Kidney (tissue), 14 donors: ENCODE data around the gene UBASH3B. TPM values are rescaled to one million over a fixed set of nuclear protein-coding genes. Genes with fewer than 3 reads are reported as not detected.

Experiments used
- DNase-seq, 5 donors: peaks; one replicate each; pipeline ENCODE4 v3.0.0-alpha.2; 2013 to 2020
- FAIRE-seq: peaks from 2 replicates; lab custom pipeline; 2012; peaks lifted over from hg19 to GRCh38; lab: Jason Lieb, UNC
- H3K27ac ChIP-seq, 2 donors: one replicate each; pipeline ENCODE4 v1.7.0; 2013; ENCODE audit warnings: low read depth in 2 of 2, low read length in 2 of 2, inconsistent platforms in 1 of 2
- H3K27me3 ChIP-seq: one replicate; pipeline ENCODE4 v1.7.1; 2013; ENCODE audit warnings: low read length, inconsistent platforms; ENCODE audit not compliant: control insufficient read depth, insufficient read depth
- H3K36me3 ChIP-seq, 3 donors: one replicate each; pipeline versions ENCODE4 v1.7.0 to v1.7.1; 2013; ENCODE audit warnings: low read length in 3 of 3, control low read depth in 1 of 3, inconsistent platforms in 1 of 3; ENCODE audit not compliant: insufficient read depth in 3 of 3, control insufficient read depth in 2 of 3
- H3K4me1 ChIP-seq, 3 donors: one replicate each; pipeline versions ENCODE4 v1.7.0 to v1.7.1; 2013; ENCODE audit warnings: low read length in 3 of 3, inconsistent platforms in 1 of 3, low read depth in 1 of 3; ENCODE audit not compliant: control insufficient read depth in 2 of 3, insufficient read depth in 2 of 3
- H3K4me3 ChIP-seq, 3 donors: one replicate each; pipeline versions ENCODE4 v1.7.0 to v1.8.1; 2013; ENCODE audit warnings: low read length in 3 of 3, control low read depth in 1 of 3, inconsistent platforms in 1 of 3
- H3K9ac ChIP-seq, 3 donors: one replicate each; pipeline versions ENCODE4 v1.7.0 to v1.7.1; 2013; ENCODE audit warnings: low read length in 3 of 3, control low read depth in 1 of 3, inconsistent platforms in 1 of 3
- H3K9me3 ChIP-seq, 3 donors: one replicate each; pipeline versions ENCODE4 v1.7.0 to v1.7.1; 2013; ENCODE audit warnings: low read length in 3 of 3, control low read depth in 1 of 3, inconsistent platforms in 1 of 3; ENCODE audit not compliant: control insufficient read depth in 2 of 3, insufficient read depth in 1 of 3
- CTCF ChIP-seq: IDR thresholded peaks from 3 replicates; pipeline ENCODE4 v1.5.1; 2012; ENCODE audit warnings: mild to moderate bottlenecking, moderate library complexity, borderline replicate concordance; ENCODE audit not compliant: insufficient read depth; ENCODE audit errors: extremely low read depth
- intact Hi-C: fragments of 100-400 bp; cut with DNase I; formaldehyde crosslinking; loops from one replicate; pipeline ENCODE4 v1.11.1; 2022
- polyA plus RNA-seq: library from polyadenylated mRNA; stranded (reverse); fragments of 350-450 nt; fragmentation: Illumina TruSeq; extraction: RNeasy Lipid Tissue Mini Kit (QIAGEN cat#74804); gene quantifications from one replicate; pipeline ENCODE4 v1.2.3, GENCODE V29; 2014; ENCODE audit warnings: low read depth, low replicate concordance; ENCODE audit not compliant: insufficient read depth
- total RNA-seq: library from RNA; stranded (reverse); fragmentation: NEBNext Ultra II Directional; extraction: Animal tissue kit (Norgen Biotek cat#: 25700); gene quantifications from one replicate; pipeline ENCODE4 v1.2.1, GENCODE V29; 2021
- donor health status: control.
- donor health status: control.
- donor health status: control.
- donor health status: control.
- donor health status: control.
- donor health status: DM: yes; HTN: yes; CAD: no.
- donor health status: Normal renal cell carcinoma (clear cell type).

The UBASH3B gene
- total and polyA plus RNA-seq, 2 donors from 2014 or later: 0.62 to 22.8 TPM

GRCh38 chr11:122678406-122678805 is 22.9 kb downstream of the UBASH3B start:
- FAIRE-seq (no peak), DNase-seq (no peak)
- no peak overlapping the region for H3K4me3 ChIP-seq
- no peak for TF ChIP-seq CTCF
- no peaks in the 10 kb centered on the region for H3K9me3 ChIP-seq
- H3K27me3 ChIP-seq: no peaks in the 10 kb centered on the region
- no peak overlapping the region for H3K27ac ChIP-seq
- no peak overlapping the region for H3K9ac ChIP-seq
- no peaks in the 10 kb centered on the region for H3K4me1 ChIP-seq
- H3K36me3 ChIP-seq: no peaks in the 10 kb centered on the region
- intact Hi-C loops: no loop called here

- Histone ChIP-seq H3K27ac (no peak overlapping the region), H3K4me1 (no peaks in the 10 kb centered on the region), H3K36me3 (no peaks in the 10 kb centered on the region), H3K9me3 (no peaks in the 10 kb centered on the region), H3K4me3 (no peak overlapping the region), H3K9ac (no peak overlapping the region), H3K27me3 (no peaks in the 10 kb centered on the region)
- TF ChIP-seq CTCF: no peak
- intact Hi-C loops: no loop called here
- FAIRE-seq: no peak
- no peak for DNase-seq
These were observed 23.9 kb downstream of the UBASH3B start for GRCh38 chr11:122679466-122679865.

DNA sequence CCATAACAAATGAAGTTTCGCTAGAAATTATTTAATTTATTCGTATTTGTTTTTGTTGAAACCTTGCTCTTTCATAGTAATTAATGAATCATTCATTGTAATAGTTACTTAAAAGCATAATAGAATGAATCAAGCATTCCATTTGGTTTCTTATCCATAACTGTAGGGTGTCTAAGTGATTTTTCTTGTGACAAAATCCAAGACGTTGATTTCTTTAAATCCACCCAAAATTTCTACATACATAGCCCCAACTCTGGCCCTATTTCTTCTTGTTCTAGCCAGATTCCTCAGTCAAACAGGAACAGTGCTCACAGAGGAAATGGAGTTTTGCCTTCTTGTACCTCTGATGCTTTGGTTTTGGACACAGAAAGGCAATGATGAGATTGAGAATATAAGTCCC is 25.5 kb downstream of the UBASH3B start:
- FAIRE-seq: no peak

More for the DNA sequence above, 25.5 kb downstream of the UBASH3B start:
- H3K9me3 ChIP-seq: no peaks in the 10 kb centered on the region
- TF ChIP-seq CTCF: no peak
- H3K27ac ChIP-seq: no peak overlapping the region
- H3K9ac ChIP-seq: no peak overlapping the region
- H3K4me1 ChIP-seq: no peaks in the 10 kb centered on the region
- no peaks in the 10 kb centered on the region for H3K27me3 ChIP-seq
- no peak for DNase-seq
- intact Hi-C loops: no loop called here
- no peaks in the 10 kb centered on the region for H3K36me3 ChIP-seq
- no peak overlapping the region for H3K4me3 ChIP-seq
